ENCODE results near the gene ABCB11. TPM values are rescaled to one million over a fixed set of nuclear protein-coding genes. Genes with fewer than 3 reads are reported as not detected.
A peak's percentile ranks its signal among the peaks of the same experiment; 100 is the strongest.
"Not testable (repeated sequence)": the region's sequence is repeated elsewhere in the genome, so short reads cannot be mapped to it uniquely, and the experiment has no call there.

The ABCB11 gene
- total RNA-seq, 1 donor = not detected

DNA sequence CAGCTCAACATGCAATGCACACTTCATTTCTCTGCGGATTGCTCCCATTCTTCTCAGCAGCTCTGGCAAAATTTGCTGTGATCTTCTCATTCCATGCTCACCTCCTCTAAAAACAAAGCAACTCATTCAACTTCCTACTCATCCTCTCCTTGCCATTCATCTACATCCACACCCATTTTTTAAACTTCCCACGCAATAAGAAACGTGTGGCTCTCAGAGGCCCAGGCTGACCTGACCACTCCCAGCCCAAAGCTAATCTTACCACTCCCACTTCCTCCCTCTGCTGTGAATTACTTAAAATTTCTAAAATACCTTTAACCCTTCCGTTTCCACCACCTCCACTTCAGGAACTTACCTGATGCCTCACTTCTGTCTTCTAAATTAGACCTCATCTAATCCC, 15.2 kb downstream of the ABCB11 start:
- DNase-seq (ENCODE audit: low read depth) = no peak

GRCh38 chr2:169014780-169015179, 16.3 kb downstream of the ABCB11 start:
- DNase-seq (ENCODE audit: low read depth) = no peak
- TF ChIP-seq, protein P1, sequence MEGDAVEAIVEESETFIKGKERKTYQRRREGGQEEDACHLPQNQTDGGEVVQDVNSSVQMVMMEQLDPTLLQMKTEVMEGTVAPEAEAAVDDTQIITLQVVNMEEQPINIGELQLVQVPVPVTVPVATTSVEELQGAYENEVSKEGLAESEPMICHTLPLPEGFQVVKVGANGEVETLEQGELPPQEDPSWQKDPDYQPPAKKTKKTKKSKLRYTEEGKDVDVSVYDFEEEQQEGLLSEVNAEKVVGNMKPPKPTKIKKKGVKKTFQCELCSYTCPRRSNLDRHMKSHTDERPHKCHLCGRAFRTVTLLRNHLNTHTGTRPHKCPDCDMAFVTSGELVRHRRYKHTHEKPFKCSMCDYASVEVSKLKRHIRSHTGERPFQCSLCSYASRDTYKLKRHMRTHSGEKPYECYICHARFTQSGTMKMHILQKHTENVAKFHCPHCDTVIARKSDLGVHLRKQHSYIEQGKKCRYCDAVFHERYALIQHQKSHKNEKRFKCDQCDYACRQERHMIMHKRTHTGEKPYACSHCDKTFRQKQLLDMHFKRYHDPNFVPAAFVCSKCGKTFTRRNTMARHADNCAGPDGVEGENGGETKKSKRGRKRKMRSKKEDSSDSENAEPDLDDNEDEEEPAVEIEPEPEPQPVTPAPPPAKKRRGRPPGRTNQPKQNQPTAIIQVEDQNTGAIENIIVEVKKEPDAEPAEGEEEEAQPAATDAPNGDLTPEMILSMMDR (IDR thresholded peaks at IDR 0.05; ENCODE audit: insufficient read depth, low read length) = no peak
- H3K4me3 ChIP-seq (ENCODE audit: low read depth, low read length) = no peak overlapping the region

More for the DNA sequence above, 15.2 kb downstream of the ABCB11 start:
- TF ChIP-seq, protein P1 (IDR thresholded peaks at IDR 0.05; ENCODE audit: insufficient read depth, low read length) = no peak
- no peak overlapping the region for H3K4me3 ChIP-seq (ENCODE audit: low read depth, low read length)

DNA sequence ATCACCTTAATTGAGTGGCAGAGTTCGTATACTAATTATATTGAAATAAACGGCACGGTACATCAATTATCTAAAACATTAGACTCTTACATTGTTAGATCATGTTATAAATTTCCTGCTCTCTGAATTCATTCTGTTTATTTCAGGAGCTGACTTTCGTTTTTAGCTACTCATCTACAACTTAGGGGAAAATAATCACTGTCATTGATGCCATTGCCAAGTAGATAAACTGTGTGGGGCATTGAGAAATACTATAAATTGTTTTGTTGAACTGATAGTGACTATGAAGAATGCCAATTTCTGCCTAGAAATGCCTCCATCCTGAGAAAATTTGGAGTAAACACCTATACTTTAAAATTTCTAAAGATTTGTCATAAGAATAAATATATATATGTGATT, 17.5 kb downstream of the ABCB11 start:
- DNase-seq (ENCODE audit: low read depth) = no peak
- TF ChIP-seq, protein P1 (IDR thresholded peaks at IDR 0.05; ENCODE audit: insufficient read depth, low read length) = no peak
- no peak overlapping the region for H3K4me3 ChIP-seq (ENCODE audit: low read depth, low read length)

GRCh38 chr2:169012812-169013627, 18.1 kb downstream of the ABCB11 start:
- DNase-seq (ENCODE audit: low read depth) = no peak
- H3K4me3 ChIP-seq (ENCODE audit: low read depth, low read length) = no peak overlapping the region
- TF ChIP-seq, protein P1 (IDR thresholded peaks at IDR 0.05; ENCODE audit: insufficient read depth, low read length) = no peak

DNA sequence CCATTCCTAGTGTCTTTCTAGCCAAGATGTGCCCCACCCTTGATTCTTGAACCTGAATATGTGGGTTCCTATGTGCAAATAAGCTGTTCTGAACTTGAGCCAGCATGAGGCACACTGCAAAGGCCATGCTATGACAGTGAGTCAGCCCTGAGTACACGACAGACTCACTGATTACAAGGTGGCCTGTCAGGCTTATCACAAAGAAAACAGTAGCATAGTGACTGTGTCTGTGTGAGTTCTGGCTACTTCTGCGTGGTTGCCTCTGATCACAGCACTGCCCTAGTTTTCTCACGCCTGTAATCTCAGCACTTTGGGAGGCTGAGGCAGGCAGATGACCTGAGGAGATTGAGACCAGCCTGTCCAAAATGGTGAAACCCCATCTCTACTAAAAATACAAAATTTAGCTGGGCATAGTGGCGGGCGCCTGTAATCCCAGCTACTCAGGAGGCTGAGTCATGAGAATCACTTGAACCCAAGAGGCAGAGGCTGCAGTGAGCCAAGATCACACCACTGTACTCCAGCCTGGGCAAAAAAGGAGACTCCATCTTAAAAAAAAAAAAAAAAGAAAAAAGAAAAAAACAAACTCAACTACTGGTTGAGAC, 18.8 kb downstream of the ABCB11 start:
- peak; percentile 64 for DNase-seq (ENCODE audit: low read depth)
- not testable (repeated sequence) for H3K4me3 ChIP-seq (ENCODE audit: low read depth, low read length)

GRCh38 chr2:169011698-169012097, 19.4 kb downstream of the ABCB11 start:
- TF ChIP-seq, protein P1 (IDR thresholded peaks at IDR 0.05; ENCODE audit: insufficient read depth, low read length) = no peak
- no peak overlapping the region for H3K4me3 ChIP-seq (ENCODE audit: low read depth, low read length)
- DNase-seq (ENCODE audit: low read depth) = no peak

DNA sequence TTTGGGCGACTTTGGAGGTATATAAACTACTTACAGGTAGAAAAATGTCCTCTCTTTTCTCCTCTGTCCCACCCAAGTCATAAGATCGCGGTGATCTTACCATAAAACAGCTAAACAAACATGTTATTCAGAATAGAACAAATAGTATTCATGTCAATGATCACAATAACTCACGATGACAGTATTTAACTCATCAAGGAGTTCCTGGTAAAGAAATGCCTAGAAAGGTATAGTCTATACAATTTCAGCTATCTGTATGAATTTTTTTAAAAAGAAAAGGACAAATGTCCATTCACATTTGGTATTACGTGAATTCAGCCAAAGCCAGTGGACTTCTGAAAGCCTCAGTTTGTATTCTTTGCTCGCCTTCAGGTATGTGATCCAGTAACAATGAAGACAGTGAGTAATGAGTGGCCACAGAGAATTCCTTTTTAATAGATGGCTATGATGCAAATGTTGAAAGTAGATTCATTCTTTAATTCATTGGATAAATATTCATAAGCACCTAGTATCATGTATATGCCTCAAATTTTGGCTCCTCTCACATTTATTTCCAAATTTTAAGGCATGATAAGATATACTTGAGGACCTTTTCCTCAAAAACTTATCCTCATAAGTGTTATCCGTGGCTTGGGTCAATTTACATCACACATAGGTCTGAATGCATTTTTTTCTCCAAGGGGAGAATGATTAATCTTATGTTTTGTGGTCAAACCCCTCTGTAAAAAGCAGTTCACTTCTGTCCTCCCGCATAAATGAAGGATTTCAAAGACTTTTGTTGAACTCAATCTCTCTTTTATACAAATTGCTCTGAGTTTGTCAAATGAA, 20.3 kb downstream of the ABCB11 start:
- DNase-seq (ENCODE audit: low read depth) = no peak
- TF ChIP-seq, protein P1 (IDR thresholded peaks at IDR 0.05; ENCODE audit: insufficient read depth, low read length) = no peak
- no peak overlapping the region for H3K4me3 ChIP-seq (ENCODE audit: low read depth, low read length)

Data from fibroblast of the aortic adventitia (primary cell).